HG02981 (cell line): Measurements from ENCODE around the gene IL31RA.

Experiments used
- ATAC-seq: cut with Tn5 transposase; IDR thresholded peaks from one replicate; pipeline ENCODE4 v1.9.1; 2021; ENCODE audit warnings: mild to moderate bottlenecking, moderate library complexity; ENCODE audit not compliant: unreplicated experiment

The IL31RA gene

DNA sequence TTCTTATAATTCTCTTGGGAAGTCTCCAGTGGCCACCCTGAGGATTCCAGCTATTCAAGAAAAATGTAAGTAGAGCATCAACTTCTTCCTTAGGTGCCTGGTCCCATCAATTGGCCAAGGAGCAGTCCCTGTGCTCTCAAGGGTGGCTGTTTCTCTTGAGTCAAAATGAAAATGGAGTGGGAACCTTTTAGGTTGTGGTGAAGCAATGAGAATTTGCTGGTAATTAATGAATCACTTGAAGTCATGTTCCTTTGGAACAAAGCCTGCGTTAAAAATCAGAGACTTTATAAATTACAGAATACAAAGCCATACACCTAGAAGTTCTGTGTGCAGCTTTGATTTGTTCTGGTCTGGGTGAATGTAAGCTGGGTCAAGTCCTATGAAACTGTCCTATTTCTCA, 48.9 kb downstream of the IL31RA start:
- no peak for ATAC-seq

DNA sequence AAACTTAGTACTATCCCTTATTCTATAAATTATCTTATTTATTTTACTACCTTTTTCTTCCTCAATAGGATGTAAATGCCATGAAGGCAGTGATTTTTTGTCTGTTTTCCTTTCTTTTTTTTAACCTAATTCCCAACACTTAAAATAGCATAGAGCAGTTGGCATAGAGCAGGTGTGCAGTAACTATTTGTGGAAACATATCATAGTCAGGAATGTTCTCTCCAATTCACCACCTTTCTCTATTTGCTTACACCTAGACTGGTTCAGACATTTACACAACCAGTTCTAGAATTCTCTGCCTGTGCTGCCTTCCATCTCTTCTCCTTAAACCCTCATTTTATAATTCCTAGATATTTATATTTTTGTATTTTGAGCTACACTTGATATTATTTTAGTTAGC, 49.6 kb downstream of the IL31RA start:
- ATAC-seq = no peak

DNA sequence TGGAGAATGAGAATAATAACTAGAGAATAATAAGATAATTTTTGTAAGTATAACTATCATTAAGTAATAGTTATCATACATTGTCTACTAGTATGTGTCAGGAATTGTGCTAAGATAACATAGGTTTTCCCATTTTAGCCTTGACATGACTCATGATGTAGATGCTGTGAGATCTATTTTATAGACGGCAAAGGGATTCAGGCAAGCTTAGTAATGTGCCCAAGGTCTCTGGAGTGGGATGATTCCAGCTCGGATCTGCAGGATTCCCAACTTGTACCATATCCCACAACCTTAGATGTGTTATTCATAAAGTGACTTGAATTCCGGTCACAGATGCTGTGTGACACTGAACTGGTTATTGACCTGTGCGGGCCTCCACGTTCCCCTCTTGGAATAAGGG, 51.5 kb downstream of the IL31RA start:
- no peak for ATAC-seq

DNA sequence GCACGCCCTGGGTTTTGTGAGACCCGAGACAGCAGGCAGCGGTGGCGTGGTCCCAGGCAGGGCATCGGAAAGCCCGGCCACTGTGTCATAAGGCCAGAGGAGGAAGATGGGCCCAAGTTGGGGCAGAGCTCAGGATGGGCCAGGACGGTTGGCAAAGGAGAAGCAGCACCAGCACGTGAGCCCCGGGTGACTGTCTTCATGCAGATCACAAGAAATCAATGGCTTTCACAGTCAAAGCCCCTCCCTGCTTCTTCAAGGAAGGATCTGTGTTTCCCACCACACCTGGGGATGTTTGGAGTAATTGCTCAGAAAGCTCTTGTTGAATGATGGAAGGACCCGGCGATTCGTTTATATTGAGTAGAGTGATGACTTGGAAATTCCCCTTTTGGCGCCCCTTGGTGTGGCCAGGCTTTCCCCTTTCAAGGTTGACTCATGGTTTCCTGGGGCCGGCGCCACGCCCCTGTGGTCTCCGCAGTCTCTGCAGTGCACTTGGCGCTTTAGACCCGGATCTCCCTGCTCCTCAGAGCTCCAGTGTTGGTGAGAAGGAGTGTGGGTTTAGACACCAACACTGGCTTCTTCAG, 52.1 kb downstream of the IL31RA start:
- ATAC-seq = peak; percentile 92

DNA sequence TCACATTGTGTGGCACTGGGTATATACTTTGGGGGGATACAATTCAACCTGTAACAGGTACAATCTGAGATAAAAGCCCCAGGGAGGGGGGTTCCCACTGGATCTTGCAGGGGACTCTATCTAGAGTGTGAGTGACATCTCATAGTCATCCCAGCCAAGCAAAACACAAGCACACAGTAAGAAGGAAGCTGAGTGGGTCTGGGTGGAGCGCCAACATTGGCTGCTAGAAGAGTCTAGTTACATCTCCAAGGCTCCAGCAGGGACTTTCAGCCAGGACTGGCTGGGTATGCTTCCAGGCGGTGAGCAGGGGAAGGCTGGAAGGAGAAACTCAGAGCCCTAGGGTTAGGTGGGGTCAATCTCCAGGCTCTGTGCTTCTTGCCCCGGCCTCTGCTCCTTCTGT, 53.0 kb downstream of the IL31RA start:
- ATAC-seq = no peak

DNA sequence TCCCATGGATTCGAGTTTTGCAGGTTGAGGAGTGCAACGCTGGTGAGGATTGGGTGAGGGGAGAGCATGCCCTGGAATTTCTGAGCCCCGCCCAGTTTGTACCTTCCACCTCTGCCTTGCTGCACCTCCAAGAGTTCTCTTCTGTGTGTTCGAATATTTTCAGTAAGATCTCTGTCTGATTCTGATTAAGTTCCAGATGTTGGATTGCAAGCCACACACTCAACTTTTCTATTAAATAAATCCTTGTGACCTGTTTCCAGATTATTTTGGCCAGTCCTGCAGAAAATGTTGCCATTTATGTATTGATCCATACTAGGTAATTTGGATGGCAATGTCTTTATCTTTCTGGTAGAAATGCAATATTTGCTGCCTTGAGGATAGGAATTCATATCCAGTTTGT, 54.1 kb downstream of the IL31RA start:
- ATAC-seq = no peak

DNA sequence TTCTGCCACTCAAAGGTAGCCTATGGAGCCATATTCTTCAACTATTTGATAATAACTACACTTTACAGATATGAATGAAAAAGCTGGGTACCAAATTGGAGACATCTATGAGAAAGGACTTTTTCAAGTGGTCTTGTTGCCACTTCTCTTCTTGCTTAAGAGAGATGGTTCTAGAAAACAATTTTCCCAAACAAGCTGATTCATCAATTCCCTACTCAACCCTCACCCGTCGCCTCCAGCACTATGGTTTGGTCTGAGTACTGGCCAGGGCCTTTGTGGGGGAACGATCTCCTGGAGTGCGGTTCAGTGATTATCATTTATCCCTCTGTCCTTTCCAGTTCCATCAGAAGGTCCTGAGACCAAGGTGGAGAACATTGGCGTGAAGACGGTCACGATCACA, 56.8 kb downstream of the IL31RA start:
- ATAC-seq = no peak

DNA sequence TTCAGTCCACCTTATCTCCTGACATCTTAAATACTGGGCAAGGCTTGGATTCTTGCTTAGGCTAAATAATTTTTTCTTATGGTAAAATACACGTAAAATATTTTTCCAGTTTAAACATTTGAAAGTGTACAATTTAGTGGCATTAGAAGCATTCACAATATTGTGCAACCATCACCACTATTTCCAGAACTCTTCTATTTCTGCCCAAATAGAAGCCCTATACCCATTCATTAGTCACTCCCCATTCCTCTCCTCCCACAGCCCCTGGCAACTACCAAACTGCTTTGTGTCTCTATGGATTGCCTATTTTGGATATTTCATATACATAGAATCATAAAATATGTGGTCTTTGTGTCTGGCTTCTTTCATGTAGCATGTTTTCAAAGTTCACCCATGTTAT, 57.6 kb downstream of the IL31RA start:
- no peak for ATAC-seq

DNA sequence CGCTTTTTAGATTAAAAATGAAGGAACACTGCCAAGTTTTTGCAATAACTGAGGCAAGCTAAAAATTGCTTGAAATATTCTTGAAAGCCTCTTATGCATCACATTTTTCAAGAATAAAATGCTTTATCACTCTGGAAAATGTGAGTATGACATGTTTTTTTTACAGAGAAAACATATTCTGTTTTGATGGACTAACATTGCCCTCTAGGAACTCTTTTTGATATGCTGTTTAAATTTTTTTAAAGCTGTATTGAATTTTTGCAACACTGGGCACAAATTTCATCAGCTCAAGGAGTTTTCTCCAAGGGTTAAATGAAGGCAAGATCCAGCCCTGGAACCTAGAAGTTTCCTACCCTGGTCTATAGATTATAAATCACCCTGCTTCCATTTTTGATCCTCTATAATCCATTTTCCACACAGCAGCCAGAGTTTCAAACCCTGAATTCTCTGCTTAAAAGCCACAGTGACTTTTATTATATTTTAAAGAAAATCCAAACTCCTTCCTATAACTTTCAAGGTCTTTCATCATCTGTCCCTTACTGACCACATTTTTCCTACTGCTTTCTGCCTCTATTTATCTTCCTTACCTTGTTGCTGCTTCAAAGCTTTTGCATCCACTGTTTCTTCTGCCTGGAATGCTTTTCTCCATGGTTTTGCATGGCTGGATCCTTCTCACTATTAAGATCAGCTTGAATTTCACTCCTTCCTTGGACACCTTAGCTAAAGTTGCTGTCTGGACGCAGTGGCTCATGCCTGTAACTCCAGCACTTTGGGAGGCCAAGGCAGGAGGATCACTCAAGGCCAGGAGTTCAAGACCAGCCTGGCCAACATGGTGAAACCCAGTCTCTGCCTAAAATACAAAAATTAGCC, 60.9 kb downstream of the IL31RA start:
- no peak for ATAC-seq

DNA sequence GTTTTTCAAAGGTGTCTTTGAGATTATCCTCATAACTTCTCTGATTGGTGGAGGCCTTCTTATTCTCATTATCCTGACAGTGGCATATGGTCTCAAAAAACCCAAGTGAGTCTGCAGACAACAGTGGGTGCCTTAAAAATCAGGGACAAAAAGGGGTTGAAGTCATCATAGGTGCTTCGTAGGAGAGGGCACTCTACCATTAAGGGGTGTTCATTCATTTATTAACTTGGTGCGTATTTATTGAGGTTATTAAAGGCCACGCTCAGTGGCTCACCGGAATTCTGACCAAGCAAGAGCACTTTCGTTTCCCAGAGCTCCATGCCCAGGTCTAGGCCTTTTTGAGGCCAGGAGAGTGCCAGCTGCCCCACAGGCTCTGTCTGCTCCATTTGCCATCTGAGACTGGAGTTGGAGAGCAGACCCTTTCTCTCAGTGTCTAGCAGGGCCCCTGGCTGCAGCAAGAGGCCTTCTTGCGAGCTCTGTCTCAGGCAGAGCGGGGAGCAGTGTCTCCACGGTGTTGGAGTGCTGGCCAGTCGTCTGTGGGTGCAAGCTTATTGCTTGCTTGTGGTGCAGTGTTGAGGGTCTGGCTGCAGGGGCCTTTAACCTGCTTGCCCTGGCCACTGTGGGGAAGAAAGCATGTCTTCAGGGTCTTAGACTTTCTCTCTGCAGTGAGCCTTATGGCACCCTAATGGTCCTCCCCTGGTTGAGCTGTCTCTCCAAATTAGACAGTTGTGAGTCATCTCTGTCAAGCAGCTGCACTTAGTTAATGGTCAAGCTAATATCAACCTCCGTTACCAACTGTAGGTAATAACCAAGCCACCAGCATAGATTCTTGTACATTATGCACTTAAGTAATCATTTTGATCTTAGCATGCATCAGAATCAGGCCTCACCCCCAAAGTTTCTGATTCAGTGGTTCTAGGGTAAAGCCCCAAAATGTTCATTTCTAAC, 62.6 kb downstream of the IL31RA start:
- ATAC-seq = peak; percentile 95

DNA sequence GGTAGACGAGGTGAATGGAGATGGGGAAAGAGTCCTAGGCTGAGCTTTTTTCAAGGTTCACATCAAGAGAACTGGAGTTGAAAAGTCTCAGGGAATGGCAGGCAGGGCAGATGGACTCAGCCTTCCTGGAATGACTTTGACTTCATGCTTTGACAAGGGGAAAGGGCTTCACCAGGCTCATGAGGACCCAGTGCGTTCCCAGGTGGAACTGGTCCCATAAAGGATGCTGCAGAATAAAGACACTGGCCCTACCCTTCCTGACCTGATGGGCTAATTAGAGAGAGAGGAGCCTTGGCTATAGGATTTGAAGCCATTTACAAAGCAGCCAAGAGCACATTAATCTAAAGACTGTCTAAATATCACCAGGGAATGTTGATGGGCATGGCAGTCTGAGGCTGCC, 63.8 kb downstream of the IL31RA start:
- no peak for ATAC-seq

DNA sequence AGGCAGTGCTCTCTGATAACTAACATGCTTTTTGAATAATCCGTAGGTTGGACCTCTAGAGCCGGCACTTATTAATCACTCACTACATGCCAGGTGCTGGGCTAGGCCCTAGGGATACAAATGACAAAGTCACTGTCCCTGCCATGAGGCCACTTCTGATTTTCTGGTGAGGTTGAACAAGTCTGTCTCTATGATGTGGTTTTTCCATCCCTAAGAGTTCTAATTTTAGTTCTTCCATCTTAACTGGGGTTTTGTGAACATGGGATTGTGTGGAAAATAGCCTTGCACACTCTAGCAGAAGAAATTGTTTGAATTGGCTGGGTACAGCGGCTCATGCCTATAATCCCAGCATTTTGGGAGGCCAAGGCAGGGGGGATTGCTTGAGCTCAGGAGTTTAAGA, 64.6 kb downstream of the IL31RA start:
- no peak for ATAC-seq

DNA sequence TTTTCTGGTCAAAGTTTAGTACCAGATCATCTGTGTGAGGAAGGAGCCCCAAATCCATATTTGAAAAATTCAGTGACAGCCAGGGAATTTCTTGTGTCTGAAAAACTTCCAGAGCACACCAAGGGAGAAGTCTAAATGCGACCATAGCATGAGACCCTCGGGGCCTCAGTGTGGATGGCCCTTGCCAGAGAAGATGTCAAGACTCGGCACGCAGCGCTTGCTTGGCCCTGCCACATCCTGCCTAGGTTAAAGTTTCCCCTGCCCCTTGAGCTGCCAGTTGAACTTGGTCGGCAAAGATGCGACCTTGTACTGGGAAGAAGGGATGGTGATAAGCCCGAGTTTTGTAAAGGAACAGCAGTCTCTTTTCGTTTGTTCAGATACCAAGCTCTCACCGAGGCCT, 65.8 kb downstream of the IL31RA start:
- no peak for ATAC-seq

DNA sequence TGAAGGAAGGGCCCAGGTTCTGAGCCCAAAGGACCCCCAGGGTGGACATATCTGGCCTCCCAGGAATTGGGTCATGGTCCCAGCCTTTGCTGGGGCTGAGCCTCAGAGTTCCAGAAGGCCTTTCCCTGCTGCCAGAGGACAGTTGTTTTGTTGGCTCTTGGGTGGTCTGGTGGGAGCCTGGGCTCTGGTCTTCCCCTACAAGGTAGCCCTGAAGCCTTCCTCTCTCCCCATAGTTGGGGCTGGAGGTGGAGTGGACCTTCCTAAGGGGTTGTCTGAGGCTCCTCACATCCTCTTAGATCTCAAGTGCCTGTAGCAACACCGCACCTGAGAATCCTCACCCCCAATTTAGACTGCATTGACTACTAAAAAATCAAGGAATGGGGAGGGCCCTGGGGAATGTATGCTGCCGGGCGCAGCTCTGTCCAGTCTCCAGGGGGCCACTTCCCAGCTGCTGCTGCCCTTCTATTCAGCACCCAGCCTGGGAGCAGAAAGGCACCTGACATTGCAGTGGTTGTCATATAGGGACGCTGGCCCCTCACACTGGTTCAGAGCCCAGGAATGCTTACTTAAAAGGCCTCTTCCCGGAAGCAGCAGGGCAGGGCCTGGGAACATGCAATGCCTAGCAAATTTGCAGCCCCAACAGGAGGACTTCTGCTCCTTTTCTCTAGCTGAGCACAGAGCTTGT, 66.4 kb downstream of the IL31RA start:
- ATAC-seq = no peak

DNA sequence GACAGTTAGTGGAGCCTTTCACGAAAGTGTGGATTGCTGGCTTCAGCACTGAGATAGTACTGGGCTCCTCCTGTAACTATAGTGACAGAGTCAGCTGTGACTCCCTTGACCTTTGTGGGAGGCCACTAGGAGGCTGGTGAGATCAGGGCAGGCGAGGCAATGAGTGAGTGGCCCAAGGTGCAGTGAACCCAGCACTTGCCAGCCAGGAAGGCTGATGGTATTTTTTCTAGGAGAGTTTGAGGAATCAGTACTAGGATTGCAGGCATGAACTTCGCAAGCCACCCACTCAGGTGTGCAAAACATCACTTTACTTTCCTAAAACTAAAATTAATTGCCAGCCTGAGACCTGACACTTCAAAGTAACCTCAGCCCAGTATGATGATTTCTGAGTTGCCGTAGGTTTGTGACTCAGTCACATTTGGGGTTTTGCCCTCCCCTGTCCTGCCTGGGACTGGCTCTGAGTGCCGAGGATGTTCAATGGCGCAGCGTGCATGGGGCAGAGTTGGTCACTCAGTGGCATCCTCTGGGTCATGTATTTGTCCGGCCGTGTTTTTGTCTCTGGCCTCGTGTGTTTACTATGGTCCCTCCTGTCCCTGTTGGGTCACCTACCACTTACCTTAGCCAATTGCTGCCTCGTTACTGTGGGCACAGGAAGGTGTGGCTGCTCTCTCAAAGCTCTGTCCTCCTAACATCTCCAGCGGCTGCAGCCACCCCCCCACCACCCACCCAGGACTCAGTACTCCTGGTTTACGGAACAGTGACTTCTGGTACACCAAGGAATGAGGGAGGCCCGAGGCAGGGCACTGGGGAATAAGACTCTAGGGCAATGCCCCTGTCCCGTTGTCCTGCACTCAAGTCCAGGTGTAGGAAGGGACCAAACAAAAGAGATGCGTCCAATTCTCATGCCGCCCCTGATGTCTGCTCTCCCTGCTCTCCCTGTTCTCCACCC, 67.2 kb downstream of the IL31RA start:
- ATAC-seq = no peak

DNA sequence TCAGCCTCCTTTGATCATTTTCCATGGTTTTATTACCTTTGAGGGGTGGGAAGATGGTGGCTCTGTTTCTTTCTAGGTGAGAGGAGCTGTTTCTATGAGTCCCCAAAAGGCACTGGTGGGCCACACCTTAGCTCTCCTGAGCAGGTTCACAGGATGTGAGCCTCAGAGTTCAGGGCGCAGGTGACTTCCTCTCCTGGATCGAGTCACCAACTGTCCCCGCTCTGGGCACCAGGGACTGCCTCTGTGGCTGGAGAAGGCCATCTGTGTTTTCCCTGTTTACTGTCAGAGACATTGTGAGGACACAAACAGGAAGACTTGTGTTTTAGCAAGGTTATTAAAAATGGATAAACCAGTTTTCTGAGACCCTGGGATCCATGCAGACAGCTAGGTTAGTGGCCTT, 68.5 kb downstream of the IL31RA start:
- no peak for ATAC-seq

DNA sequence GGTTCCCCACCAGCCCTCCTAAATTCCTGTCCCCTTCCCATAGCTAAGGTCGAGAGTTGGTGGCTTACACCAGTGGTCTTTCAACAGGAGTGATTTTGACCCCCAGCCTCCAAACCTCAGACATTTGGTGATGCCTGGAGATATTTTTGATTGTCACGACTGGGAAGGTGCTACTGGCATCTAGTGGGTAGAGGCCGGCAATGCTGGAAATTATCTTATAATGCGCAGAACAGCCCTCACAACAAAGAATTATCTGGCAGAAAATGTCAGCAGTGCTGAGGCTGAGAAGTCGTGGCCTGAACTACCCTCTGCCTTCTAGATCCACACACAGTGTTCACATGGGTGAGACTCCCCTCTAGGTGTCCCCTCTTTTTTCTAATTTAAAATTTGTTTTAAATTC, 69.6 kb downstream of the IL31RA start:
- no peak for ATAC-seq

DNA sequence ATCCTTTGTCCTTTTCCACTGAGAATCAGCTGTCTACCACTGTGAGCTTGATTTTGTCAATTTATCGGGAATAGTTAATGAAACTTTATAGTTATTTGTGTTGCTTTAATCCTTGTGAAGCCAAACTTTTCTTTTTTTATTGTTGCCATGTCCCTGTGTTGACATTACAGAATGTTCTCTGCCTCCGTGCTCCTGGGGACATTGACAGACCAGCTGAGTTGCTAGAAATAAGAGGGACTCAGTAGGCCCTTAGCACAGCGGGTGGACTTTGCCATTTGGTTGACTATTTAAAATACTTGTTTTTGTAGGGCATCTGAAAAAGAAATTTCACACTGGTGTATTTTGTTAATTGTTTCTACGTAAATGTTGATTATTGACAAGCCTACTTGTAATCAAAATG, 70.5 kb downstream of the IL31RA start:
- no peak for ATAC-seq

DNA sequence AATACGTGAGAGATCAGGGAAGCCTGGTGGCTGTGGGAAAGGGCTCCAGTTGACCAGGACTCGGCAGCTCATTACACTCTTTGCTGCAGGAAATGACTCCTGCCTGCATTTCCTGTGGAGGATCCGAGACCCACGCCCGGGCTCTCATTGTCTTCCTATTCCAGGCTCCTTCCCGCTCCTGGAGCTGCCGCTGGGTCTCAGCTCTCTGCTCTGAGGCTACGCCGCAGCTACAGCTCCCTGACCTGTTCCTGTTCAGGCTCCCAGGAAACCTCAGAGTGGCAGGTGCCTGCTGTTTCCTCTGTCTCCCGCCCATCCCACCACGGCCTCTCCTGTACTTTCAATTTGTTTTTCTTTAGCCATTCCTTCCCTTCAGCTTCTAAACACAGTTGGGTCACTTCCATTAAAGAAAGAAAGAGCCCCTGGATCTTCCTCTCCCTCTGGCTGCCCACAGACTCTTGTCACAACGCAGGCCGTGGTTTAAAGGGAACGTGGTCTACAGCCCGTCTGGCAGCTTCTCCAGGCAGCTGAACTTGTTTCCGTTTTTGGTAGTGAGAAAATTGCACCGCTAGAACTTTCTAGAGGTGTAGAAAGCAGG, 72.1 kb downstream of the IL31RA start:
- no peak for ATAC-seq
